H1 (cell line): ENCODE measurements around the gene GPLD1. TPM values are rescaled to one million over a fixed set of nuclear protein-coding genes. Genes with fewer than 3 reads are reported as not detected.

Experiments
- CHD7 ChIP-seq: fragments of 300-600 bp; sonication (generic); IDR thresholded peaks from 2 replicates; pipeline ENCODE4 v1.7.1; 2012; ENCODE audit warnings: low read length, moderate library complexity, mild to moderate bottlenecking, inconsistent platforms; ENCODE audit not compliant: insufficient replicate concordance
- NANOG ChIP-seq: IDR thresholded peaks from 2 replicates; pipeline ENCODE4 v1.6.1; 2011; ENCODE audit warnings: low read length, low read depth, mild to moderate bottlenecking, inconsistent platforms; ENCODE audit not compliant: insufficient read depth, poor library complexity, severe bottlenecking
- RFX5 ChIP-seq: IDR thresholded peaks from 2 replicates; pipeline ENCODE4 v1.6.1; 2011; ENCODE audit warnings: low read depth, low read length, improper control_type of control experiment, borderline replicate concordance
- SIRT6 ChIP-seq: IDR thresholded peaks from one replicate; pipeline ENCODE4 v1.7.1; 2012; ENCODE audit warnings: low read length, inconsistent platforms
- SP4 ChIP-seq: IDR thresholded peaks from 2 replicates; pipeline ENCODE4 v1.6.1; 2012; ENCODE audit warnings: low read length, inconsistent platforms
- polyA plus RNA-seq, 7 experiments: library from polyadenylated mRNA; depleted of rRNA in 3 of 7; stranded (reverse) in 5 of 7; unstranded in 2 of 7; fragments of >200 nt in 5 of 7; fragments of 200-250 nt in 2 of 7; gene quantifications; 1 replicate in 5 of 7; 2 replicates in 1 of 7; 4 replicates in 1 of 7; pipeline versions ENCODE4 v1.2.1 to v1.2.3, GENCODE V29; 2011 to 2013; ENCODE audit warnings: missing spikeins in 2 of 7, mixed read lengths in 2 of 7
- total RNA-seq: library from RNA; stranded (reverse); fragmentation: NEBNext Ultra II Directional; extraction: Animal tissue kit (Norgen Biotek cat#: 25700); gene quantifications from 2 replicates; pipeline ENCODE4 v1.2.1, GENCODE V29; 2021

Gene GPLD1
- total and polyA plus RNA-seq, 2 of the 8 experiments (the other 6 are each of a cell fraction or from before 2014, with no cell fraction given) = 3.7 to 5.3 TPM

DNA sequence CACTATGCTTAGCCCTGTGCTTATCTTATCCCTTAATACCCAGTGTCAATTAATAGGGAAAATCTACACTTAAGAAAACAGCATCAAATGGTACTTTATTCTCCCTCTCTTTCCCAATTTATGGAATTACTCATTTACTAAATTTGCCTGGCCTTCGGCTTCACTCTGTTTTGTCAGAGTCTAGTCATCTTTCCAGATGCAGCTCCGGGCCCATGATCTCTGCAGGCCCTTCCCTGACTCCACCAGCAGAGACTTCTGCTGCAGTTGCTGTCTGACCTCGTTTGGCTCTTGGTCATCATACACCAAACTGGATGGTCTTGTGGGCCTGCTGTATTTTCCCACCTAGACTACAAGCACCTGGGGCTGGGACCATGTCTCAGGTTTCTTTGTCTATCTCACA lies 59.3 kb downstream of the GPLD1 start (continued):
- TF ChIP-seq CHD7 = no peak
- no peak for TF ChIP-seq NANOG
- no peak for TF ChIP-seq SIRT6
- no peak for TF ChIP-seq SP4
- TF ChIP-seq RFX5 = no peak
- TF ChIP-seq, all 59 proteins: peak for 0
